KMS-11 (cell line): Measurements from ENCODE around the gene IFIT1B.

ENCODE experiments used
- H2AFZ ChIP-seq: fragments of 200-600 bp; sonication (generic); 2 replicates; pipeline ENCODE4 v1.6.1; 2016; ENCODE audit warnings: antibody characterized with exemption, mixed run types, low read depth
- H3K27ac ChIP-seq: fragments of 200-600 bp; sonication (generic); 2 replicates; pipeline ENCODE4 v1.6.1; 2016; ENCODE audit warnings: mild to moderate bottlenecking, mixed run types
- H3K27me3 ChIP-seq: fragments of 200-600 bp; sonication (generic); 2 replicates; pipeline ENCODE4 v1.6.1; 2017; ENCODE audit warnings: mild to moderate bottlenecking, low read depth, mixed run types, moderate library complexity; ENCODE audit not compliant: insufficient read depth
- H3K36me3 ChIP-seq: fragments of 200-600 bp; sonication (generic); 2 replicates; pipeline ENCODE4 v1.6.1; 2017; ENCODE audit warnings: mild to moderate bottlenecking, mixed run types; ENCODE audit not compliant: insufficient read depth
- H3K4me1 ChIP-seq: fragments of 200-600 bp; sonication (generic); 2 replicates; pipeline ENCODE4 v1.6.1; 2016; ENCODE audit warnings: mild to moderate bottlenecking, low read depth, mixed run types; ENCODE audit not compliant: poor library complexity, severe bottlenecking
- H3K4me2 ChIP-seq: fragments of 200-600 bp; sonication (generic); 2 replicates; pipeline ENCODE4 v1.7.0; 2016; ENCODE audit warnings: mild to moderate bottlenecking, mixed run types
- H3K4me3 ChIP-seq: fragments of 200-600 bp; sonication (generic); IDR thresholded peaks from 2 replicates; pipeline ENCODE4 v1.6.1; 2017; ENCODE audit warnings: low read depth, low read length, mixed read lengths; ENCODE audit not compliant: insufficient read depth
- H3K79me2 ChIP-seq: fragments of 200-600 bp; sonication (generic); 2 replicates; pipeline ENCODE4 v1.6.1; 2016; ENCODE audit warnings: low read depth, mixed run types; ENCODE audit not compliant: insufficient read depth
- H3K9ac ChIP-seq: fragments of 200-600 bp; sonication (generic); 2 replicates; pipeline ENCODE4 v1.6.1; 2016; ENCODE audit warnings: mild to moderate bottlenecking, mixed run types
- H4K20me1 ChIP-seq: fragments of 200-600 bp; sonication (generic); 2 replicates; pipeline ENCODE4 v1.6.1; 2016; ENCODE audit warnings: mild to moderate bottlenecking, mixed run types; ENCODE audit not compliant: insufficient read depth
- TF ChIP-seq, protein P1 (sequence below): fragments of 200-600 bp; sonication (generic); conservative IDR thresholded peaks from 2 replicates; pipeline ENCODE4 v1.6.1; 2017; ENCODE audit warnings: low read depth, mild to moderate bottlenecking, antibody characterized with exemption, low read length, moderate library complexity, mixed read lengths

The IFIT1B gene

DNA sequence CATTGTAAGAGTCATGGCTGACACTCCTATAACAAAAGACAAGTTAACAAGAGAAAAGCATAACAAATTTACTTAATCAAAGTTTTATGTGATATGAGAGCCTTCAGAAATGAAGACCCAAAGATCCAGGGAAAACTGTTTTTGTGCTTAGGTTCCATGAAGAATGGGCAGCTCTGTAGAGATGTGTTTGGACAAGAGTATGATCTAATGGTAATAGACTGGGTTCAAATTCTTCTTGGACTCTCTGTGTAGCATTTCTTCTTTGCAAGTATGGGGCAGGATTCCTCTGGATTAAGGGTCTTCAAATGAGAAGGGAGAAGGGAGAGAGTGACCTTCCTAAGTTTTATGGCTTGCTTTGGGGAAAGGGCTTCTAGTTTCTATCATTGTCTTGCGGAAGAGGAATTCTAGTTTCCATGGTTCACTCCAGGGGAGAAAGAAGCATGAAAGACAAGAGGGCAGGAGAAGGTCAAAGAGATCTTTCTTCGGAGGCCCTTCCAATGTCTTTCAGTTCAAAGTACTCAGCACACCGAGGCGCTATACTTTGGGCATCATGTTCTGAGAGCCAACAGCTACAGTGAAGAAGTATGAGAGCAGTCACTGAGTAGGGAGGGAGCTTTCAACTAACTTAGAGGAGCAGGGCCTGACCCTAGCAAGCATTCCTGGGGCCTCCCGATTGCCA, 34.6 kb upstream of the IFIT1B start:
- H3K79me2 ChIP-seq = no peaks in the 10 kb centered on the region
- no peaks in the 10 kb centered on the region for H3K27me3 ChIP-seq
- no peak overlapping the region for H3K4me2 ChIP-seq
- H4K20me1 ChIP-seq = no peaks in the 10 kb centered on the region
- peaks cover 28% of the 10 kb centered on the region for H3K4me1 ChIP-seq
- H3K9ac ChIP-seq = no peak overlapping the region
- no peak overlapping the region for H3K4me3 ChIP-seq
- no peaks in the 10 kb centered on the region for H3K36me3 ChIP-seq
- no peak overlapping the region for H2AFZ ChIP-seq
- no peak overlapping the region for H3K27ac ChIP-seq
- TF ChIP-seq, protein P1, sequence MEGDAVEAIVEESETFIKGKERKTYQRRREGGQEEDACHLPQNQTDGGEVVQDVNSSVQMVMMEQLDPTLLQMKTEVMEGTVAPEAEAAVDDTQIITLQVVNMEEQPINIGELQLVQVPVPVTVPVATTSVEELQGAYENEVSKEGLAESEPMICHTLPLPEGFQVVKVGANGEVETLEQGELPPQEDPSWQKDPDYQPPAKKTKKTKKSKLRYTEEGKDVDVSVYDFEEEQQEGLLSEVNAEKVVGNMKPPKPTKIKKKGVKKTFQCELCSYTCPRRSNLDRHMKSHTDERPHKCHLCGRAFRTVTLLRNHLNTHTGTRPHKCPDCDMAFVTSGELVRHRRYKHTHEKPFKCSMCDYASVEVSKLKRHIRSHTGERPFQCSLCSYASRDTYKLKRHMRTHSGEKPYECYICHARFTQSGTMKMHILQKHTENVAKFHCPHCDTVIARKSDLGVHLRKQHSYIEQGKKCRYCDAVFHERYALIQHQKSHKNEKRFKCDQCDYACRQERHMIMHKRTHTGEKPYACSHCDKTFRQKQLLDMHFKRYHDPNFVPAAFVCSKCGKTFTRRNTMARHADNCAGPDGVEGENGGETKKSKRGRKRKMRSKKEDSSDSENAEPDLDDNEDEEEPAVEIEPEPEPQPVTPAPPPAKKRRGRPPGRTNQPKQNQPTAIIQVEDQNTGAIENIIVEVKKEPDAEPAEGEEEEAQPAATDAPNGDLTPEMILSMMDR = no peak

DNA sequence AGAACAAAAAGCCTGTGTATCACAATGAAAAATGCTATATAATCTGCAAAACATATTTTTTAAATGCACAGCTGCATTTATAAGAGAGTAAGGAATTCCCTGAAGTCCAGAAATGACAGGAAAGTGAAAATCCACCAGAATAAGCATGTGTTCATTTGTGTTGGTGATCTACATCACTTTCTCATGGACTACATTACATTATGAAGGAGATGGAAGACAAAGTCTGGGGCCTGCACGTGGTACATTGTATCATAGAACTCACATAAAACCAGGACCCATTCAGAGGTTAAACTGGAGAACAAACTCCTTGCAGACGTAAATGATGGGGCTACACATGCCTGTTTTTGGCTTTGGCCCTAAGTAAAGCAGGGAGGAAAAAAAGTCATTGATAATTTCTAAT, 33.7 kb upstream of the IFIT1B start:
- Histone ChIP-seq H3K4me1 (peaks cover 37% of the 10 kb centered on the region), H4K20me1 (no peaks in the 10 kb centered on the region), H3K4me2 (no peak overlapping the region), H3K27me3 (no peaks in the 10 kb centered on the region), H2AFZ (no peak overlapping the region), H3K9ac (no peak overlapping the region), H3K27ac (no peak overlapping the region), H3K79me2 (no peaks in the 10 kb centered on the region), H3K4me3 (no peak overlapping the region), H3K36me3 (no peaks in the 10 kb centered on the region)
- TF ChIP-seq, protein P1 = no peak

GRCh38 chr10:89345367-89346000, 32.4 kb upstream of the IFIT1B start:
- H3K27ac ChIP-seq = no peak overlapping the region

DNA sequence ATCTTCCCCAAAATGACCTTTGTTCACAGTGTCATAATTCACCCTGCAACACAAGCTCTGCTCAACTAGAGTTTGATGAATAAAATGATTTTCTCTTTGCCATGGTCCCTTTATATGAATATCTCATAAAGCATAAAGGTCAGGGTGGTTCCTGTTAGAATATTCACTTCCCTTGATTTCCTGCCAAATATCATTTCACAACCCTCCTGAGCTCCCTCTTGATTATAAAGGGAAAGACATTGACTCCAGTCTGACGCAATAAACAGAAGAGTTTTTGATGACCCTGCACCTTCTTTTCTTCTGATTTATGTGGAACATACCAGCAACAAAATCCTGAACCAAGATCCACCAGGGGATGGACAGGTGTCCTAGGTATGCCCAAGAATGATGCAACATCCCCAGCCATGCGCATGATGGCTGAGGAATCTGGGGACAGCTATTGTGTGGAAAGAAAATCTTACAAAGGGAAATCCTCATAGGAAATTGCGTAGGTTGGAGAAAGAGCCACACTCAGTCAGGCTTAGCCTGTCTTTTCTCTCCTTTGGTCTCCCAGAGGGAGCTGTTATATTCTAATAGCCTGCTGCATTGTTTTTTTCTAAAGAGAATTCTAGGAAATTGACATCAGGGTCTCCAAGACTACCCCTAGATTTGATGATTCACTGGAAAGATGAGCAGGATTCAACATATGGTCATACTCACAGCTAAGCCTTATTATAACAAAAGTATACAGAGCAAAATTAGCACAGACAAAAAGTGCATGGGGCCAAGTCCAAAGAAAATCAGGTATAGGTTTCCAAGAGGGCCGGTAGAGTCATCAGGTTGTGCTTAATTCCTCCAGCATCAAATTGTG, 31.2 kb upstream of the IFIT1B start:
- Histone ChIP-seq H3K9ac (no peak overlapping the region), H3K36me3 (no peaks in the 10 kb centered on the region), H3K79me2 (no peaks in the 10 kb centered on the region), H4K20me1 (no peaks in the 10 kb centered on the region), H2AFZ (no peak overlapping the region), H3K27me3 (no peaks in the 10 kb centered on the region), H3K4me1 (peaks cover 62% of the 10 kb centered on the region), H3K27ac (no peak overlapping the region; the same call in 1 of the 2 replicates), H3K4me2 (no peak overlapping the region), H3K4me3 (no peak overlapping the region)
- TF ChIP-seq, protein P1 = no peak

More at GRCh38 chr10:89345367-89346000, 32.4 kb upstream of the IFIT1B start:
- Histone ChIP-seq H3K36me3 (no peaks in the 10 kb centered on the region), H3K9ac (no peak overlapping the region), H2AFZ (no peak overlapping the region), H4K20me1 (no peaks in the 10 kb centered on the region), H3K4me2 (no peak overlapping the region), H3K79me2 (no peaks in the 10 kb centered on the region), H3K4me3 (no peak overlapping the region), H3K4me1 (peaks cover 50% of the 10 kb centered on the region), H3K27me3 (no peaks in the 10 kb centered on the region)
- TF ChIP-seq, protein P1 = no peak
